Activated CD8-positive, alpha-beta memory T cell treated with anti-CD3 and anti-CD28 coated beads, Interleukin-2, amount 50 U/mL, for 4 hours (primary cell): ENCODE results near the gene PGF.

Source experiments
- DNase-seq: peaks from one replicate; pipeline ENCODE4 v3.0.0-alpha.2; 2020

Gene PGF

GRCh38 chr14:74891870-74892269 lies 63.5 kb downstream of the PGF start:
- DNase-seq, result no peak
